GM12878 (cell line): Measurements from ENCODE around the gene CHCHD6.

ENCODE experiments used
- CTCF ChIP-seq, 3 experiments: IDR thresholded peaks in 2 of 3; conservative IDR thresholded peaks in 1 of 3; 2 replicates each; pipeline ENCODE4 v1.5.1; 2011; ENCODE audit warnings: low read depth in 3 of 3, low read length in 3 of 3, mild to moderate bottlenecking in 3 of 3, control low read depth in 2 of 3, moderate library complexity in 2 of 3, inconsistent platforms in 1 of 3, mixed read lengths in 1 of 3; ENCODE audit not compliant: control insufficient read depth in 2 of 3, insufficient read depth in 1 of 3; ENCODE audit errors: extremely low read depth in 1 of 3
- NR2C2 ChIP-seq: IDR thresholded peaks from 2 replicates; pipeline ENCODE4 v1.6.1; 2011; ENCODE audit warnings: borderline replicate concordance, low read depth; ENCODE audit not compliant: control insufficient read depth, insufficient read length
- POLR2A ChIP-seq: IDR thresholded peaks from 2 replicates; pipeline ENCODE4 v1.6.1; 2011; ENCODE audit warnings: low read depth, mild to moderate bottlenecking, low read length
- ZBED1 ChIP-seq: IDR thresholded peaks from 2 replicates; pipeline ENCODE4 v1.6.1; 2016; ENCODE audit warnings: borderline replicate concordance

DNA sequence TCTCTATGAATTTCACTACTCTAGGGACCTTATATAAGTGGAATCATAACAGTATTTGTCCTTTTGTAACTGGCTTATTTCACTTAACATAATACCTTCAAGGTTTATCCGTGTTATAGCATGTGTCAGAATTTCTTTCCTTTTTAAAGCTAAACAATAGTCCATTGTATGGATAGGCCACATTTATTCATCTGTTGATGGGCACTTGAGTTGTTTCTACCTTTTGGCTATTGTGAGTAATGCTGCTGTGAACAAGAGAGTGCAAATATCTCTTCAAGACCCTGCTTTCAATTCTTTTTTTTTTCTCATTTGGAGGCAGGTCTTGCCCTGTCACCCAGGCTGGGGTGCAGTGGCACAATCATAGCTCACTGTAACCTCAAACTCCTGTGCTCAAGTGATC lies 56.5 kb downstream of the CHCHD6 start:
- TF ChIP-seq NR2C2 (no peak), POLR2A (no peak), ZBED1 (no peak), CTCF (IDR thresholded peaks at IDR 0.05 in 2 of 3, conservative IDR thresholded peaks at IDR 0.05 in 1 of 3; ENCODE audit: control insufficient read depth in 2 of 3, extremely low read depth in 1 of 3, insufficient read depth in 1 of 3, low read depth in 3 of 3, low read length in 3 of 3) (no peak)
